ENCODE results near the gene GRIN2C.
A peak's percentile ranks its signal among the peaks of the same experiment; 100 is the strongest.
"Not testable (repeated sequence)": the region's sequence is repeated elsewhere in the genome, so short reads cannot be mapped to it uniquely, and the experiment has no call there.

GRIN2C gene

DNA sequence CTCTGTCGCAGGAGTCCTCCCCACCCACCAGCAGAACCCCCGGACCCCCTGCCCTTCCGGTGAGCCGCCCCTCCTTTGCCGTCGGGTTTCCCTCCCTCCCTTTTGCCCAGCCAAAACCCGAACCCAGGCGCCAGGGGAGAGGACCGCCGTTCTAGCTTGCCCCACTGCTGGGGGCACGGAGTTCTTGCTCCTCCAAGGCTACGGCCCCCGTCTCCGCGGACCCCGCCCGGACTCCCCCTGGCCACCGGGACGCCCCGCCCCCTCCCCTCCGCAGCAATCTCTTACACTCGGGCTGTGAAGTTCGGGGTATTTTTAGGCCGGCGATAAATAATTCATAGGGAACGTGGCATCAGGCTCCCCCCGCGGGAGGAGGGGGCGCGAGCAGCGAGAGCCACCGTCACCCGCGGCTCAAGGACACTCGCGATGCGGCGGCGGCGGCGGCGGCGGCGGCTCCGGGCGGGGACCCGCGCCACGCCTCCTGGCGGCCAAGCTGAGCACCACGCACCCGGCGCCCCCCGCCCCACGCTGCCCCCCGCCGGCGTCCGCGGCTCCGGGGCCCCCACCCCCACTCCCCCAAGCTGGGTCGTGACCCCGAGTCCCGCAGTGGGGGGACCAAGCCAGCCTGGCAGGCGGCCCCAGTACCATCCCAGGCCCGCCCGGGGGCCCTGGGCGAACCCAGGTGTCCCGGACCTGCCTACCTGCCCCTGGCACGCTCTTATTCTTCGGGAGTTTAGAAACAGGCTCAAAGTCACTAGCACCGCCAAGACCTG lies at the start of gene GRIN2C:
Gene GRIN2C (minus strand): TSS at position 427 of the 770 bp plus-strand sequence. CDS start 4,793 bp downstream, outside the sequence.
- H3K36me3 Mint-ChIP-seq (ENCODE audit: low read depth) = no peaks in the 10 kb centered on the region
- H3K4me1 Mint-ChIP-seq (ENCODE audit: low read depth) = peaks cover 22% of the 10 kb centered on the region
- intact Hi-C loops (cut with micrococcal nuclease) = no loop called here
- H3K4me3 Mint-ChIP-seq = peak within 1 kb of the TSS; percentile 22
- H3K27ac Mint-ChIP-seq = no peak within 1 kb of the TSS
- H3K9me3 Mint-ChIP-seq = no peaks in the 10 kb centered on the region
- H3K27me3 Mint-ChIP-seq = peaks cover 87% of the 10 kb centered on the region

DNA sequence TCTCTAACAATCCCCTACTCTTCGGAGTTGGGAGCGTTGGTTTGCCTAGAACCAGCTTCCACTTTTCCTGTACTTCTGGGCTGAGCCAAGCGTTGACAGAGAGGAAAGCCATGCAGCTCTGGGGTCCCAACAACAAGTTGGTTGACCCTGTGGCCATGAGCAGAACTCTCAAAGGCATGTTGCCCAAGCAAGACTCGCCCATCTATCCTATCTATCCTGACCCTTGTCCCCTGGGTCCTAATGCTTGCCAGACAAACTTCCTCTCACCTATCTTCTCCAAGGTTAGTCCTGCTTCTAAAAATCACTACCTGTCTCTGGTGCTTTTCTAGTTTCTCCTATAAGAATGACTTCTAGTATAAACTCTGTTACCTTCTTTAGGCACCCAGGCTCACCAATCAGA lies 49.4 kb upstream of the GRIN2C start:
- H3K36me3 Mint-ChIP-seq (ENCODE audit: low read depth); H3K27ac Mint-ChIP-seq; intact Hi-C loops (cut with micrococcal nuclease); H3K4me3 Mint-ChIP-seq; H3K4me1 Mint-ChIP-seq (ENCODE audit: low read depth); H3K9me3 Mint-ChIP-seq: not testable (repeated sequence)
- H3K27me3 Mint-ChIP-seq = peaks cover 28% of the 10 kb centered on the region

DNA sequence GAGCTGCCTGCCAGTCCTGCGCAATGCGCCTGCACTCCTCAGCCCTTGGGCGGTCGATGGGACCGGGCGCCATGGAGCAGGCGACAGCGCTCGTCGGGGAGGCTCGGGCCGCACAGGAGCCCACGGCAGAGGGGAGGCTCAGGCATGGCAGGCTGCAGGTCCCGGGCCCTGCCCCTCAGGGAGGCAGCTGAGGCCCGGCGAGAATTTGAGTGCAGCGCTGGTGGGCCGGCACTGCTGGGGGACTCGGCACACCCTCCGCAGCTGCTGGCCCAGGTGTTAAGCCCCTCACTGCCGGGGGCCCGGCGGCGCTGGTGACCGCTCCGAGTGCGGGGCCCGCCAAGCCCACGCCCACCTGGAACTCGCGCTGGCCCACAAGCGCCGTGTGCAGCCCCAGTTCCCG lies 47.3 kb upstream of the GRIN2C start:
- Mint-ChIP-seq H3K27ac (no peak overlapping the region), H3K27me3 (peaks cover 38% of the 10 kb centered on the region), H3K4me3 (no peak overlapping the region), H3K9me3 (no peaks in the 10 kb centered on the region), H3K36me3 (ENCODE audit: low read depth) (no peaks in the 10 kb centered on the region), H3K4me1 (ENCODE audit: low read depth) (no peaks in the 10 kb centered on the region)
- intact Hi-C loops (cut with micrococcal nuclease) = no loop called here

DNA sequence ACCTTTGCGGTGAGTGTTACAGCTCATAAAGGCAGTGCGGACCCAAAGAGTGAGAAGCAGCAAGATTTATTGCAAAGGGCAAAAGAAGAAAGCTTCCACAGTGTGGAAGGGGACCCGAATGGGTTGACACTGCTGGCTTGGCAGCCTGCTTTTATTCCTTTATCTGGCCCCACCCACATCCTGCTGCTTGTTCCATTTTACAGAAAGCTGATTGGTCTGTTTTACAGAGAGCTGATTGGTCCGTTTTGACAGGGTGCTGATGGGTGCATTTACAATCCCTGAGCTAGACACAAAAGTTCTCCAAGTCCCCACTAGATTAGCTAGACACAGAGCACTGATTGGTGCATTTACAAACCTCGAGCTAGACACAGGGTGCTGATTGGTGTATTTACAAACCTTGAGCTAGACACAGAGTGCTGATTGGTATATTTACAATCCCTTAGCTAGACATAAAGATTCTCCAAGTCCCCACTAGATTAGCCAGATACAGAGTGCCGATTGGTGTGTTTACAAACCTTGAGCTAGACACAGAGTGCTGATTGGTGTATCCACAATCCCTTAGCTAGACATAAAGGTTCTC lies 46.6 kb upstream of the GRIN2C start:
- H3K9me3 Mint-ChIP-seq; H3K27ac Mint-ChIP-seq; intact Hi-C loops (cut with micrococcal nuclease); H3K36me3 Mint-ChIP-seq (ENCODE audit: low read depth); H3K4me3 Mint-ChIP-seq; H3K4me1 Mint-ChIP-seq (ENCODE audit: low read depth): not testable (repeated sequence)
- H3K27me3 Mint-ChIP-seq = peaks cover 42% of the 10 kb centered on the region

DNA sequence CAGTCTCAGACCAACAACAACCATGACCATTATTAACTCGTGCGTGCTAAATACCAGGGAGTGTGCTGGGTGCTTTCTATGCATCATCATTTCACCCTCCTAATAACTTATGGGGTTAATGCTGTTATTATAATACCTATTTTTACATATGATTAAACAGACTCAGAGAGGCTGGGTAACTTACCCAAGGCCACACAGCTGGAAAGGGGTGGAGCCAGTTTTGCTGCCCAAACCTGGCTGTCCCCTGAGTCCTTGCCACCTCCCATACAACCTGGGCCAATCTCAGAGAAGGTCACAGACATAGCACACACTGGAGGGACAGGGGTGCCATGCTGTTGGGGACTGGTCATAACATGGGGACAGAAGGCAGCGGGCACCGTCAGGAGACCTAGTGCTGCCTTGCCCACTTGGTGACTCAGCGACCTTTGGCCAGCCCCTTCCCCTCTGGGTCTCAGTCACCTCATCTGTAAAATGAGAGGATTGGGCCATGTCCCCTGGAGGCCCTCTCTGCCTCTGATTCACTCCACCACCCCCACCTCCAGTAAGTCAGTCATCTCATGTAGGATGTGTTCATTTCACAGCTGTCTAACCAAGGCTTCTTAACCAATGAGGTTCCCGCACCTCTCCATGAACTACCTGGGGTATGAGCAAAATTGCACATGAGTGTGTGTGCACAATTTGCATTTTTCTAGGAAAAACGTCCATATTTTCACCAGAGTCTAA lies 45.2 kb upstream of the GRIN2C start:
- Mint-ChIP-seq H3K27me3 (peaks cover 46% of the 10 kb centered on the region), H3K36me3 (ENCODE audit: low read depth) (no peaks in the 10 kb centered on the region), H3K4me3 (no peak overlapping the region), H3K9me3 (no peaks in the 10 kb centered on the region), H3K27ac (no peak overlapping the region), H3K4me1 (ENCODE audit: low read depth) (no peaks in the 10 kb centered on the region)
- intact Hi-C loops (cut with micrococcal nuclease) = no loop called here

DNA sequence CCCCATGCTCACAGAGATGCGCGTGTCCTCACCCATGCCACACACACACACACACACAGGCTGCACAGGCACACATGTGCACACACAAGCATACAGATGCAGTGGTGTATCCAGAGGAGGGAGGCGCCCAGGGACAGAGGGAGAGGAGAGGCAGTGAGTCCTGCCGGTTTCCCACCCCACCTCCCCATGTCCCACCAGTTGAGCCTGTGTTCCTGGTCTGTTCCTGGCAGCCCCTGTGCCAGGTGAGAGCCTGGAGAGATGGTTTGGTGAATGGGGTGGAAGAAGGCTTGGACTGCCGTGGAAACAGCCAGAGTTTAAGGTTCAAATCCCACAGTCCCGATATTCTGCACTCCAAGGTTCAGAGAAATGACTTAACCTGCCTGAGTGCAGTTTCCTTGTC lies 44.0 kb upstream of the GRIN2C start:
- no peaks in the 10 kb centered on the region for H3K36me3 Mint-ChIP-seq (ENCODE audit: low read depth)
- no peaks in the 10 kb centered on the region for H3K9me3 Mint-ChIP-seq
- no peak overlapping the region for H3K4me3 Mint-ChIP-seq
- intact Hi-C loops (cut with micrococcal nuclease) = no loop called here
- peaks cover 43% of the 10 kb centered on the region for H3K27me3 Mint-ChIP-seq
- no peaks in the 10 kb centered on the region for H3K4me1 Mint-ChIP-seq (ENCODE audit: low read depth)
- no peak overlapping the region for H3K27ac Mint-ChIP-seq

DNA sequence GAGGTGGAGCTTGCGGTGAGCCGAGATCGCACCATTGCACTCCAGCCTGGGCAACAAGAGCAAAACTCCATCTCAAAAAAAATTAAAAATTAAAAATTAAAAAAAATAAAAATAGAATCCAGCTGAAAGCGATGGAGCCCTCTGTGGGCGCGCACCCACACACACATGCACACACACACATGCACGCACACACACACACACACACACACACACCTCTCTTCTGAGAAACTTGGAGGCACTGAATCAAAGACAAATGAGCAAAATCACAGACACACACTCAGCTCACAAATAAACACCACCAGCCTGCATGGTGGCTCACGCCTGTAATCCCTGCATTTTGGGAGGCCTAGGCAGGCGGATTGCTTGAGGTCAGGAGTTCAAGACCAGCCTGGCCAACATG lies 43.3 kb upstream of the GRIN2C start:
- H3K27me3 Mint-ChIP-seq = peaks cover 40% of the 10 kb centered on the region
- intact Hi-C loops (cut with micrococcal nuclease) = no loop called here
- no peaks in the 10 kb centered on the region for H3K4me1 Mint-ChIP-seq (ENCODE audit: low read depth)
- no peak overlapping the region for H3K27ac Mint-ChIP-seq
- no peaks in the 10 kb centered on the region for H3K36me3 Mint-ChIP-seq (ENCODE audit: low read depth)
- no peak overlapping the region for H3K4me3 Mint-ChIP-seq
- no peaks in the 10 kb centered on the region for H3K9me3 Mint-ChIP-seq

DNA sequence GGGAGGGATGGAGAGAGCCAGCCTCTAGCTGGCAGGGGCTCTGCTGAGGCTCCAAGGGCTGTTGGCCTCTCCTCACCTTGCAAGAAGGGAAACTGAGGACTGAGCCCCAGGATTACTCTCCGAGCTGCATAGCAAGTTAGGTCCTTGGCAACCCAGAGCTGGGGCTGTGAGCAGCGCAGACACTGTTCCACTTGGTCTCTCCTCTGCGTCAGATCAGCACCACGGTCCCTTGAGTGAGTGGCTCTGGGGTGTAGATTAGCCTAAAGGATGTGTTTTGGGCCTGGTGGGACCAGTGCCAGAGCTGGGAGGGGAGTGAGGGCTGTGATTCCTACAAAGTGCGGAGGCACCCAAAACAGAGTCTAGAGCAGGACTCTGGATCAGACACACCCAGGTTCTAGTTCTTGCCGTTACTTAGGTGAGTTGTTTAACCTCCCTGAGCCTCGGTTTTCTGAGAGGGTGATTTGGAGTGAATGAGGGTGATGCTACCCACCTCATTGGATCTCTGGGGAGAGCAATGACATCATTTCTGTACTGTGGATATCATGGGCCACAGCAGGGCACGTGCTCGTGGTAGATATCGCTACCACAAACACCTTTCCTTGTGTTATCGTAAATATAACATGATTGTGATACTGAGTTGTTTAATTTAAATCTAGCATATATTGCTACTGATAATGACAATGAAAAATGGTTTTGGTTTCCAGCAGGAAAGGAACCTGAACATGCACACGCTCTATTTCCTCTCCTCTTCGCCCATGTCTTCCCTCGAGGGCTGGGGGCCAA lies 41.9 kb upstream of the GRIN2C start:
- Mint-ChIP-seq H3K27me3 (peaks cover 43% of the 10 kb centered on the region), H3K27ac (no peak overlapping the region), H3K4me1 (ENCODE audit: low read depth) (no peaks in the 10 kb centered on the region), H3K36me3 (ENCODE audit: low read depth) (no peaks in the 10 kb centered on the region), H3K9me3 (no peaks in the 10 kb centered on the region), H3K4me3 (no peak overlapping the region)
- intact Hi-C loops (cut with micrococcal nuclease) = no loop called here

DNA sequence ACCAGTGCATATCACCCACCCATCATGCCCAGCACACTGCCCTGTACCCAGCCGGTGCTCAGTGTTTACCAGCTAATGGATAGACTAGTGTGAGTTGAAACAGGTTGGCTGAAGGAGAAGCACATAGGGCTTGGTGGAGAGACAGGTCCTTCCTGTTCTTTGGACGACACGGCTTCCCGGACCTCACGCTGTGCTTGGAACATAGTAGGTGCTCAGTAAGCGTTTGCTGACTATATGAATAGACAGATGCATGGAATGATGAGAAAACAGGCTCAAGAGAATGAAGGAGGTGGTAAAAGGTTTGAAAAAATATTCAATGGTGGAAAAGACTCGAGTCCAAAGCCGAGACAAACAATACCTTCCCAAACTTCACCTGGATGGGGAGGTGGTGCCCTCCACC lies 40.5 kb upstream of the GRIN2C start:
- Mint-ChIP-seq H3K36me3 (ENCODE audit: low read depth) (no peaks in the 10 kb centered on the region), H3K27ac (no peak overlapping the region), H3K4me3 (no peak overlapping the region), H3K9me3 (no peaks in the 10 kb centered on the region), H3K27me3 (peaks cover 51% of the 10 kb centered on the region), H3K4me1 (ENCODE audit: low read depth) (no peaks in the 10 kb centered on the region)
- intact Hi-C loops (cut with micrococcal nuclease) = no loop called here

DNA sequence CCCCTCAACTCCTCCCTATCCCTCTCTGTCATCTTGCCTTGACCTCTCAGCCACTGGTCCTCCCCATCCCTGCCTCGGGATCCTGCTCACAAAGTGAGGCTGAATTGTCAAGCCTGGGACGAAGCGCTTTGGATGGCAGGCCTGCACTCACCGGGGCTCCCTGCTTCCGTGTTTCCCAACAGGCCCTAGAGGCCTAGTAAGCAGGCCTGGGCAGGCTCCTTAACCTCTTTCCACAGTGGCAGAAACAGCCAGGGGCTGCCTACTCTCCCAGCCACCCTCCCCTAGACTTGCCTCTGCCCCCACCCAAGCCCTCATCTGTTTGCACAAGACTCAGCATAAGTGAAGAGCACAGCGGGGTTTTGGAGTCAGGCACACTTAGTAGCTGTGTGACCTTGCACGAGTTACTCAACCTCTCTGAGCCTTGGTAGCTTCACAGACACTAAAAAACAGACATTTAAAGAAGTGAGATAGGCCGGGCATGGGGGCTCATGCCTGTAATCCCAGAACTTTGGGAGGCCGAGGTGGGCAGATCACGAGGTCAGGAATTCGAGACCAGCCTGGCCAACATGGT lies 38.8 kb upstream of the GRIN2C start:
- intact Hi-C loops (cut with micrococcal nuclease) = no loop called here
- peaks cover 59% of the 10 kb centered on the region for H3K27me3 Mint-ChIP-seq
- H3K27ac Mint-ChIP-seq = no peak overlapping the region
- no peaks in the 10 kb centered on the region for H3K9me3 Mint-ChIP-seq
- peaks cover 6% of the 10 kb centered on the region for H3K4me1 Mint-ChIP-seq (ENCODE audit: low read depth)
- no peak overlapping the region for H3K4me3 Mint-ChIP-seq
- no peaks in the 10 kb centered on the region for H3K36me3 Mint-ChIP-seq (ENCODE audit: low read depth)

DNA sequence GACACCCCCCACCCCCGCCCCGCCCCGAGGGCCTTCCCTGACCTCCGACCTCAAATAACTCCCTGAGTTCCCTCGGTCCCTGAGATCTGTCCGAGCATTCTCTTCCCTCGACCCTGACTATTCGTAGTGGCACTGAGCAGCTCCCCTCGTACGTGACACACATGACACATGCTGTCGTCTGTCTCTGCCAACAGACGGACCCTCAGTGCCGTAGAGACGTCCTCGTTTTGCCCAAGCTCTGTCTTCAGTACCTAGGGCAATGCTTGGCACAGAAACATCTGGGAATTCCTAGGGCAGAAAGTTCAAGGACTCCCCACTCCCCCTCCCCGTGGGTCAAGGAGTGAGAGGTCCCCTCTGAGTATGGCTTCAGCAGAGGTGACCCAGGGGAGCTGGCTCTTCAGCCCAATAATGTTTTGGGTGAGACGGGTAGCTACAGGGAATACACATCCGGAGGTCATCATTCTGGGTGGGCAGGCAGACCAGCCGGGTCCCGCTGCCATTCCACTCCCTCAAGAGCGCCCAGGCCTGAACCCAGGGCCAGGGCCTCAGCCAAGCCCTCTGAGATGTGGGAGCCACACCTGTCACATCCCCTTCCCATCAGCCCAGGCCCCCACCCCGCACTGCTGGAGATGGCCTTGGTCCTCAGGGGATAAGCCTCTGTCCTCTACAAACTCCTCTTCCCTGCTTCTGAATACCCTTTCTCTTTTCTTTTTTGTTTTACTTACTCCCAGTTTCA lies 34.4 kb upstream of the GRIN2C start:
- H3K27ac Mint-ChIP-seq = no peak overlapping the region
- H3K27me3 Mint-ChIP-seq = peaks cover 71% of the 10 kb centered on the region
- peak overlapping the region; percentile 22 for H3K4me3 Mint-ChIP-seq
- H3K4me1 Mint-ChIP-seq (ENCODE audit: low read depth) = peaks cover 12% of the 10 kb centered on the region
- H3K9me3 Mint-ChIP-seq = no peaks in the 10 kb centered on the region
- intact Hi-C loops (cut with micrococcal nuclease) = no loop called here
- no peaks in the 10 kb centered on the region for H3K36me3 Mint-ChIP-seq (ENCODE audit: low read depth)

DNA sequence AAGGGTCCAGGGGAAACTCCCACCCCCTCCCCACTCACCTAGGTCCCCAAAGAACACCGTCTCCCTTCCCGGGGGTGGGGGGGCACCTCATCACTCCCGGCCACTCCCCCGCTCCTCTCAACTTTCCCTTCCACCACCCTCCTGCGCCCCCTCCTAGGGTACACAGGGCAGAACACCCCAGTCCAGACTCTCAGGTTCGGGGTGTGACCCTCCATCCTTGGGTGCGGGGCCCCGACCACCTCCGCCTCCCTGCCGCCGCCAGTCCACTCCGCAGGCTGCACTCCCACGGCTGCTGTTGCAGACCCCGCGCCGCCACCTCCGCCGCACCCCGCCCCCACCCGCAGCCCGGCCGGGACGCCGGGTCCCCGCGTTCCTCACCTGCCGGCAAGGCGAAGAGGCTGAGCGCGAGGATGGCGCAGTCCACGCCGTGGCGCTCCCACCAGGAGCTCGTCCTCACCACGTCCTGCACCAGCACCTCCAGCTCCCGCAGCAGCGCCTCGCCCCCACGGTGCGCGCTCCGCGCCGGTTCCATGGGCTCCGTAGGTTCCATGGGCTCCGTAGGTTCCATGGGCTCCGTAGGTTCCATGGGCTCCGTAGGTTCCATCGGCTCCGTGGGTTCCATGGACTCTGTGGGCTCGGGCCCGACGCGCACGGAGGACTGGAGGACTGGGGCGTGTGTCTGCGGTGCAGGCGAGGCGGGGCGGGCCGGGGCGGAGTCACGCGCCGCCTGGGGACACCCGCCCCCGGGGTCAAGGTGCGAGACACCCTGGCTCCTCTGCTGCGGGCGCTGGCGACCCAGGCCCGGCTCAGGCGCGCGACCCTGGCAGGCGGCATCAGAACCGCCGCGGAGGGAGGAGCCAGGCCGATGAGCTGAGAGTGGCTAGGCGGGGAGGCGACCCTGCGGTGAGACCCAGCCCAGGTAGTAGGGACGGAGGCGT lies 33.6 kb upstream of the GRIN2C start, which contains the start of gene FADS6:
Gene FADS6 (minus strand): TSS at position 660 of the 938 bp plus-strand sequence. CDS start 38 bp downstream, at position 622.
- no peaks in the 10 kb centered on the region for H3K36me3 Mint-ChIP-seq (ENCODE audit: low read depth)
- peaks cover 12% of the 10 kb centered on the region for H3K4me1 Mint-ChIP-seq (ENCODE audit: low read depth)
- peaks cover 75% of the 10 kb centered on the region for H3K27me3 Mint-ChIP-seq
- no peaks in the 10 kb centered on the region for H3K9me3 Mint-ChIP-seq
- peak within 1 kb of the TSS; percentile 59 for H3K4me3 Mint-ChIP-seq
- intact Hi-C loops (cut with micrococcal nuclease) = no loop called here
- no peak within 1 kb of the TSS for H3K27ac Mint-ChIP-seq

All from dendritic cell treated with granulocyte-macrophage colony-stimulating factor and Interleukin-4, amounts not matched to agents 40 ng/mL and 50 ng/mL, for 4 days (primary cell).